Heart left ventricle (tissue), 16 donors: ENCODE measurements around the gene INHBC. TPM values are rescaled to one million over a fixed set of nuclear protein-coding genes. Genes with fewer than 3 reads are reported as not detected.

ENCODE experiments used
- ATAC-seq, 4 donors: fragments of 200-7000 bp; cut with Tn5 transposase; one replicate each; pipeline ENCODE4 v1.9.1; 2020 to 2022; ENCODE audit warnings: moderate library complexity in 4 of 4, mild to moderate bottlenecking in 3 of 4, moderate number of reproducible peaks in 1 of 4
- DNase-seq, 5 donors: peaks; one replicate each; pipeline ENCODE4 v3.0.0-alpha.2; 2020
- H3K27ac ChIP-seq, 12 donors: fragments of 200-600 bp; sonication (generic) in 4 of 12; one replicate each; pipeline versions ENCODE4 v1.5.0 to v1.8.0; 2016 to 2022; ENCODE audit warnings: mild to moderate bottlenecking in 2 of 12
- H3K27me3 ChIP-seq, 9 donors: fragments of 200-600 bp; sonication (generic) in 2 of 9; one replicate each; pipeline versions ENCODE4 v1.5.1 to v1.8.0; 2016 to 2022; ENCODE audit warnings: mild to moderate bottlenecking in 3 of 9
- H3K36me3 ChIP-seq, 9 donors: fragments of 200-600 bp; sonication (generic) in 2 of 9; one replicate each; pipeline versions ENCODE4 v1.5.0 to v1.8.0; 2018 to 2022; ENCODE audit warnings: mild to moderate bottlenecking in 2 of 9
- H3K4me1 ChIP-seq, 12 donors: fragments of 200-600 bp; sonication (generic) in 4 of 12; one replicate each; pipeline versions ENCODE4 v1.5.0 to v1.8.0; 2016 to 2022; ENCODE audit warnings: mild to moderate bottlenecking in 3 of 12
- H3K4me3 ChIP-seq, 12 donors: fragments of 200-600 bp; sonication (generic) in 4 of 12; one replicate each; pipeline versions ENCODE4 v1.5.0 to v1.8.0; 2017 to 2022; ENCODE audit warnings: mild to moderate bottlenecking in 9 of 12, moderate library complexity in 4 of 12
- H3K9me3 ChIP-seq, 12 donors: fragments of 200-600 bp; sonication (generic) in 4 of 12; one replicate each; pipeline versions ENCODE4 v1.5.0 to v1.8.0; 2016 to 2022; ENCODE audit warnings: mild to moderate bottlenecking in 1 of 12
- POLR2A ChIP-seq, 2 donors: fragments of 450-650 bp; IDR thresholded peaks; one replicate each; pipeline ENCODE4 v1.6.1; 2017; ENCODE audit warnings: antibody characterized with exemption in 2 of 2, mild to moderate bottlenecking in 2 of 2, moderate library complexity in 2 of 2
- WGBS, 4 donors: extraction: QIAGEN DNeasy Blood & Tissue Kit in 2 of 4; methylation state at CpG; one replicate each; pipeline versions ENCODE4 v1.1.5 to v1.1.7; 2013 to 2018; 5-methylcytosine and 5-hydroxymethylcytosine counted together
- intact Hi-C, 10 donors: fragments of 100-400 bp; cut with DNase I; formaldehyde crosslinking; loops; one replicate each; pipeline versions ENCODE4 v1.11.1 to v1.14.2; 2022
- polyA plus RNA-seq, 2 donors: library from polyadenylated mRNA; stranded (reverse); fragments of 200-250 nt; gene quantifications; one replicate each; pipeline ENCODE4 v1.2.3, GENCODE V29; 2013
- total RNA-seq, 9 donors: library from RNA; depleted of rRNA in 2 of 9; stranded (reverse); fragments of >200 nt in 2 of 9; fragmentation: NEBNext Ultra II Directional in 3 of 9; extraction: Animal tissue kit (Norgen Biotek cat#: 25700) in 3 of 9; gene quantifications; one replicate each; pipeline versions ENCODE4 v1.1.0 to v1.2.4, GENCODE V29; 2016 to 2023
- TF ChIP-seq, protein P1 (sequence below), 12 donors: fragments of 200-600 bp; sonication (generic) in 4 of 12; IDR thresholded peaks; one replicate each; pipeline versions ENCODE4 v1.5.0 to v1.8.0; 2018 to 2022; ENCODE audit warnings: antibody characterized with exemption in 12 of 12, mild to moderate bottlenecking in 5 of 12
- donor health status: ischemic (EF 13 %, LVEDD 7.1; RV severe dilation, severe dysfunction).
- donor health status: healthy with polysubstance abuse.
- donor health status: DM: no; HTN: yes; CAD: no.
- donor health status: DM: no; HTN: no; CAD: no.
- donor health status: ischemic (EF 25% LVEDD 6.9; RV normal size, moderate dysfunction).
- donor health status: ischemic (EF 25% LVEDD 5.7; RV mildly dilated, moderate dysfunction).
- donor health status: healthy.
- donor health status: DM: yes; HTN: yes; CAD: no.
- donor health status: ischemic (EF 35%, LVEDD 5.7; RV mildly dilated, moderate dysfunction).
- donor health status: nonischemic (EF 11% LVEDD 7.7; RV severe dilation, severe dysfunction).
- donor health status: DM: yes; HTN: yes; CAD: no.
- donor health status: PGD.
- donor health status: ischemic (EF 29% LVEDD 5.4; RV normal size, mild dysfunction).
- donor health status: nonischemic (EF 23%, LVEDD 6.1; RV moderate dilation, normal function).

Gene INHBC
- total and polyA plus RNA-seq, 11 donors: 0.03 to 0.27 TPM; not detected in 9

DNA sequence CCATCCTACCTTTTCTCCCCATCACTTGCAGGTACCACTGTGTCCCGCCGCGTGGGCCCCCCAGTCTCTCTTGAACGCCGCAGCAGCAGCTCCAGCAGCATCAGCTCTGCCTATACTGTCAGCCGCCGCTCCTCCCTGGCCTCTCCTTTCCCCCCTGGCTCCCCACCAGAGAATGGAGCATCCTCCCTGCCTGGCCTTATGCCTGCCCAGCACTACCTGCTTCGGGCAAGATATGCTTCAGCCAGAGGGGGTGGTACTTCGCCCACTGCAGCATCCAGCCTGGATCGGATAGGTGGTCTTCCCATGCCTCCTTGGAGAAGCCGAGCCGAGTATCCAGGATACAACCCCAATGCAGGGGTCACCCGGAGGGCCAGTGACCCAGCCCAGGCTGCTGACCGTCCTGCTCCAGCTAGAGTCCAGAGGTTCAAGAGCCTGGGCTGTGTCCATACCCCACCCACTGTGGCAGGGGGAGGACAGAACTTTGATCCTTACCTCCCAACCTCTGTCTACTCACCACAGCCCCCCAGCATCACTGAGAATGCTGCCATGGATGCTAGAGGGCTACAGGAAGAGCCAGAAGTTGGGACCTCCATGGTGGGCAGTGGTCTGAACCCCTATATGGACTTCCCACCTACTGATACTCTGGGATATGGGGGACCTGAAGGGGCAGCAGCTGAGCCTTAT is 35.8 kb downstream of the INHBC start:
- 86 to 94% (median 93%) methylated on average over 9 to 14 of the region's 14 CpGs for WGBS, 4 donors
- H3K27ac ChIP-seq: no peak overlapping the region
- no peaks in the 10 kb centered on the region for H3K9me3 ChIP-seq
- intact Hi-C loops: no loop called here
- ATAC-seq: no peak
- H3K4me3 ChIP-seq: no peak overlapping the region
- peaks cover 0 to 15% (median 5%) of the 10 kb centered on the region in 12 donors for H3K4me1 ChIP-seq
- TF ChIP-seq, protein P1, sequence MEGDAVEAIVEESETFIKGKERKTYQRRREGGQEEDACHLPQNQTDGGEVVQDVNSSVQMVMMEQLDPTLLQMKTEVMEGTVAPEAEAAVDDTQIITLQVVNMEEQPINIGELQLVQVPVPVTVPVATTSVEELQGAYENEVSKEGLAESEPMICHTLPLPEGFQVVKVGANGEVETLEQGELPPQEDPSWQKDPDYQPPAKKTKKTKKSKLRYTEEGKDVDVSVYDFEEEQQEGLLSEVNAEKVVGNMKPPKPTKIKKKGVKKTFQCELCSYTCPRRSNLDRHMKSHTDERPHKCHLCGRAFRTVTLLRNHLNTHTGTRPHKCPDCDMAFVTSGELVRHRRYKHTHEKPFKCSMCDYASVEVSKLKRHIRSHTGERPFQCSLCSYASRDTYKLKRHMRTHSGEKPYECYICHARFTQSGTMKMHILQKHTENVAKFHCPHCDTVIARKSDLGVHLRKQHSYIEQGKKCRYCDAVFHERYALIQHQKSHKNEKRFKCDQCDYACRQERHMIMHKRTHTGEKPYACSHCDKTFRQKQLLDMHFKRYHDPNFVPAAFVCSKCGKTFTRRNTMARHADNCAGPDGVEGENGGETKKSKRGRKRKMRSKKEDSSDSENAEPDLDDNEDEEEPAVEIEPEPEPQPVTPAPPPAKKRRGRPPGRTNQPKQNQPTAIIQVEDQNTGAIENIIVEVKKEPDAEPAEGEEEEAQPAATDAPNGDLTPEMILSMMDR (IDR thresholded peaks at IDR 0.05): no peak
- no peak for TF ChIP-seq POLR2A (IDR thresholded peaks at IDR 0.05)
- DNase-seq: no peak
- H3K27me3 ChIP-seq: peaks cover 4 to 41% (median 22%) of the 10 kb centered on the region in 9 donors
- H3K36me3 ChIP-seq: peaks cover 0 to 72% (median 0%) of the 10 kb centered on the region in 9 donors

DNA sequence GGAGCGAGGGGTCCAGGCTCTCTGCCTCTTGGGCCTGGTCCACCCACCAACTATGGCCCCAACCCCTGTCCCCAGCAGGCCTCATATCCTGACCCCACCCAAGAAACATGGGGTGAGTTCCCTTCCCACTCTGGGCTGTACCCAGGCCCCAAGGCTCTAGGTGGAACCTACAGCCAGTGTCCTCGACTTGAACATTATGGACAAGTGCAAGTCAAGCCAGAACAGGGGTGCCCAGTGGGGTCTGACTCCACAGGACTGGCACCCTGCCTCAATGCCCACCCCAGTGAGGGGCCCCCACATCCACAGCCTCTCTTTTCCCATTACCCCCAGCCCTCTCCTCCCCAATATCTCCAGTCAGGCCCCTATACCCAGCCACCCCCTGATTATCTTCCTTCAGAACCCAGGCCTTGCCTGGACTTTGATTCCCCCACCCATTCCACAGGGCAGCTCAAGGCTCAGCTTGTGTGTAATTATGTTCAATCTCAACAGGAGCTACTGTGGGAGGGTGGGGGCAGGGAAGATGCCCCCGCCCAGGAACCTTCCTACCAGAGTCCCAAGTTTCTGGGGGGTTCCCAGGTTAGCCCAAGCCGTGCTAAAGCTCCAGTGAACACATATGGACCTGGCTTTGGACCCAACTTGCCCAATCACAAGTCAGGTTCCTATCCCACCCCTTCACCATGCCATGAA is 36.5 kb downstream of the INHBC start:
- ATAC-seq (no peak), DNase-seq (no peak)
- Histone ChIP-seq H3K4me3 (no peak overlapping the region), H3K27me3 (peaks cover 8 to 48% (median 29%) of the 10 kb centered on the region in 9 donors), H3K4me1 (peaks cover 0 to 22% (median 12%) of the 10 kb centered on the region in 12 donors), H3K36me3 (peaks cover 0 to 72% (median 0%) of the 10 kb centered on the region in 9 donors), H3K9me3 (no peaks in the 10 kb centered on the region), H3K27ac (no peak overlapping the region)
- 85 to 100% (median 87%) methylated on average over 4 of the region's 4 CpGs for WGBS, 4 donors
- intact Hi-C loops: no loop called here
- no peak for TF ChIP-seq POLR2A (IDR thresholded peaks at IDR 0.05)
- TF ChIP-seq, protein P1 (IDR thresholded peaks at IDR 0.05): no peak

DNA sequence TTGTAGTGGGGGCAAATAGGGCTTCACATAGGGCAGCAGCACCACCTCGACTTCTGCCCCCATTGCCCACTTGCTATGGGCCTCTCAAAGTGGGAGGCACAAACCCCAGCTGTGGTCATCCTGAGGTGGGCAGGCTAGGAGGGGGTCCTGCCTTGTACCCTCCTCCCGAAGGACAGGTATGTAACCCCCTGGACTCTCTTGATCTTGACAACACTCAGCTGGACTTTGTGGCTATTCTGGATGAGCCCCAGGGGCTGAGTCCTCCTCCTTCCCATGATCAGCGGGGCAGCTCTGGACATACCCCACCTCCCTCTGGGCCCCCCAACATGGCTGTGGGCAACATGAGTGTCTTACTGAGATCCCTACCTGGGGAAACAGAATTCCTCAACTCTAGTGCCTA is 37.1 kb downstream of the INHBC start:
- WGBS, 4 donors: 84 to 91% (median 85%) methylated on average over 2 to 3 of the region's 3 CpGs
- Histone ChIP-seq H3K4me1 (peaks cover 0 to 24% (median 15%) of the 10 kb centered on the region in 12 donors), H3K27me3 (peaks cover 14 to 53% (median 34%) of the 10 kb centered on the region in 9 donors), H3K36me3 (peaks cover 0 to 72% (median 0%) of the 10 kb centered on the region in 9 donors), H3K4me3 (no peak overlapping the region), H3K27ac (no peak overlapping the region), H3K9me3 (no peaks in the 10 kb centered on the region)
- TF ChIP-seq, protein P1 (IDR thresholded peaks at IDR 0.05): no peak
- TF ChIP-seq POLR2A (IDR thresholded peaks at IDR 0.05): no peak
- intact Hi-C loops: no loop called here
- no peak for DNase-seq
- no peak for ATAC-seq

DNA sequence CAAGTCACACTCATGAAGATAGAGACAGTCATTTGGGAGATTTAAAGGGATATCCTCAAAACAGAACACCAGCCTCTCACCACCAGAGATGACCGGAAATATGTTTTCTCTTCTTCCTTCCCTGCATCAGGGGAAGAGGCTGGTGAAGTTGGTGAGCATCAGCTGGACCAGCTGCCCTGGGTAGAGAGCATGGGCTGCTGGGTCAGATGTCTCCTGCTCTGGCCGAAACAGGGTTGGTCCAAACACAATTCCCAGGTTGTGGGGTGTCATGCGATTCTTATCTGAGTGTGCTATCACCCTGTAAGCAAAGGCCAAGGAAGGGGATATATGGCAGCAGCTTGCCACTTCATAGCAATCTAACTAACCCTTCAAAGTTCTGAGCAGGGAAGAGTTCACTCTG is 37.8 kb downstream of the INHBC start:
- no peak for DNase-seq
- WGBS, 4 donors: 77 to 84% (median 80%) methylated on average over 3 of the region's 3 CpGs
- intact Hi-C loops: no loop called here

More for the DNA sequence above, 37.8 kb downstream of the INHBC start:
- Histone ChIP-seq H3K4me1 (peaks cover 0 to 24% (median 15%) of the 10 kb centered on the region in 12 donors), H3K9me3 (no peaks in the 10 kb centered on the region), H3K4me3 (no peak overlapping the region), H3K27ac (no peak overlapping the region), H3K36me3 (peaks cover 0 to 72% (median 0%) of the 10 kb centered on the region in 9 donors), H3K27me3 (peaks cover 14 to 56% (median 35%) of the 10 kb centered on the region in 9 donors)
- ATAC-seq: no peak
- TF ChIP-seq, protein P1 (IDR thresholded peaks at IDR 0.05): no peak
- TF ChIP-seq POLR2A (IDR thresholded peaks at IDR 0.05): no peak
